GM18517 (cell line): ENCODE data around the gene CRAMP1.

ENCODE experiments used
- ATAC-seq: cut with Tn5 transposase; IDR thresholded peaks from one replicate; pipeline ENCODE4 v1.9.1; 2021; ENCODE audit warnings: mild to moderate bottlenecking, moderate library complexity; ENCODE audit not compliant: unreplicated experiment

The CRAMP1 gene

GRCh38 chr16:1601031-1601430, 11.1 kb upstream of the CRAMP1 start:
- ATAC-seq = no peak

GRCh38 chr16:1601489-1601888, 10.7 kb upstream of the CRAMP1 start:
- ATAC-seq = no peak

- no peak for ATAC-seq
These were observed 9.9 kb upstream of the CRAMP1 start for GRCh38 chr16:1602285-1602684.

- no peak for ATAC-seq
These were observed 5.4 kb upstream of the CRAMP1 start for GRCh38 chr16:1606774-1607173.

- no peak for ATAC-seq
These were observed 4.2 kb upstream of the CRAMP1 start for GRCh38 chr16:1607971-1608370.

GRCh38 chr16:1610071-1610898, 1.9 kb upstream of the CRAMP1 start:
- ATAC-seq = no peak

- no peak for ATAC-seq
These were observed 1.1 kb upstream of the CRAMP1 start for GRCh38 chr16:1610899-1611632.

- no peak for ATAC-seq
These were observed 1.1 kb downstream of the CRAMP1 start for GRCh38 chr16:1613211-1613622.

- no peak for ATAC-seq
These were observed 1.7 kb downstream of the CRAMP1 start for GRCh38 chr16:1613728-1614455.

GRCh38 chr16:1614456-1615102, 2.4 kb downstream of the CRAMP1 start:
- no peak for ATAC-seq

GRCh38 chr16:1615761-1616160, 3.6 kb downstream of the CRAMP1 start:
- ATAC-seq = no peak

- no peak for ATAC-seq
These were observed 7.8 kb downstream of the CRAMP1 start for GRCh38 chr16:1619976-1620375.

- no peak for ATAC-seq
These were observed 8.2 kb downstream of the CRAMP1 start for GRCh38 chr16:1620391-1620790.

- ATAC-seq = no peak
These were observed 9.7 kb downstream of the CRAMP1 start for GRCh38 chr16:1621851-1622250.

GRCh38 chr16:1626327-1626726, 14.2 kb downstream of the CRAMP1 start:
- no peak for ATAC-seq

- no peak for ATAC-seq
These were observed 14.6 kb downstream of the CRAMP1 start for GRCh38 chr16:1626776-1627175.

- ATAC-seq = no peak
These were observed 18.5 kb downstream of the CRAMP1 start for GRCh38 chr16:1630450-1631213.

- no peak for ATAC-seq
These were observed 19.1 kb downstream of the CRAMP1 start for GRCh38 chr16:1631230-1631629.

GRCh38 chr16:1631931-1632637, 19.9 kb downstream of the CRAMP1 start:
- ATAC-seq = no peak

- ATAC-seq = no peak
These were observed 20.4 kb downstream of the CRAMP1 start for GRCh38 chr16:1632638-1632970.
